ENCODE data around the gene GCNA.
A peak's percentile ranks its signal among the peaks of the same experiment; 100 is the strongest.

Gene GCNA, protein sequence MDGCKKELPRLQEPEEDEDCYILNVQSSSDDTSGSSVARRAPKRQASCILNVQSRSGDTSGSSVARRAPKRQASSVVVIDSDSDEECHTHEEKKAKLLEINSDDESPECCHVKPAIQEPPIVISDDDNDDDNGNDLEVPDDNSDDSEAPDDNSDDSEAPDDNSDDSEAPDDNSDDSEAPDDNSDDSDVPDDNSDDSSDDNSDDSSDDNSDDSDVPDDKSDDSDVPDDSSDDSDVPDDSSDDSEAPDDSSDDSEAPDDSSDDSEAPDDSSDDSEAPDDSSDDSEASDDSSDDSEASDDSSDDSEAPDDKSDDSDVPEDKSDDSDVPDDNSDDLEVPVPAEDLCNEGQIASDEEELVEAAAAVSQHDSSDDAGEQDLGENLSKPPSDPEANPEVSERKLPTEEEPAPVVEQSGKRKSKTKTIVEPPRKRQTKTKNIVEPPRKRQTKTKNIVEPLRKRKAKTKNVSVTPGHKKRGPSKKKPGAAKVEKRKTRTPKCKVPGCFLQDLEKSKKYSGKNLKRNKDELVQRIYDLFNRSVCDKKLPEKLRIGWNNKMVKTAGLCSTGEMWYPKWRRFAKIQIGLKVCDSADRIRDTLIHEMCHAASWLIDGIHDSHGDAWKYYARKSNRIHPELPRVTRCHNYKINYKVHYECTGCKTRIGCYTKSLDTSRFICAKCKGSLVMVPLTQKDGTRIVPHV

DNA sequence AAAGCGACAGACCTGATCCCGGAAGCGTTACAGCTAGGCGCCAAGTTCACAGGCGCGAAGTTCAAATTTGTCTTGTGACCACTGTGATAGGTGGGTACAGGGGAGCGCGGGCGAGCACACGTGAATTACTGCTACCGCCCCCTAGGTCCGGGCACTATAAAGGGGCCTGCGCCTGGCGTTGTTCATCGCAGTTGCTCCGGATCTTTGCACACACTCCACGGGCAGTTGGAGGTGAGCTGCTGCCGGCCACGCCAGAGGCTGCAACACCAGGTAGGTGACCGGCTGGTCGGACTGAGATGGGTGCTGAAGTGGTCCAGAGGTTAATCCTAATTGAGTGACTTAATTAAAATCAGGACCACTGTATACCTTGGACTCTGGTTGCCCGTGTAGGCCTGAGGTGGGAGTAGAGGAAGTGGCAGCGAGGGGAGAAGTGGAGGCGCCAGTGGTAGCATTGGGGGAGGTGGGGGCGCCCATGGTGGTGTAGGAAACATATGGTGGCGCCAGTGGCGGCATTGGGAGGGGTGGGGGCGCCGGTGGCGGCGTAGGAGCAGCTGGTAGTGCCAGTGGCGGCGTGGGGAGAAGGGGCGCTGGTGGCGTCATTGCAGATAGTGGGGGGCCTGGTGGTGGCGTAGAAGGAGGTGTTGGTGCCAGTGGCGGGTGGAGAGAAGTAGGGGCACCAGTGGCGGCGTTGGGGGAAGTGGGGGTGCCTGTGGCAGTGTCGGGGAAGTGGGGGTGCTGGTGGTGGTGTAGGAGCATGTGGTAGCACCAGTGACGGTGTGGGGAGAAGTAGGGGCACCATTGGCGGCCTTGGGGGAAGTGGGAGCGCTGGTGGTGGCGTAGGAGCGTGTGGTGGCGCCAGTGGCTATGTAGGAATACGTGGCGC lies at the start of gene GCNA:
Gene GCNA, plus strand, starts transcription at position 185 of the 883 bp plus-strand sequence. CDS start 2,385 bp downstream, outside the sequence.
- no peak for DNase-seq

DNA sequence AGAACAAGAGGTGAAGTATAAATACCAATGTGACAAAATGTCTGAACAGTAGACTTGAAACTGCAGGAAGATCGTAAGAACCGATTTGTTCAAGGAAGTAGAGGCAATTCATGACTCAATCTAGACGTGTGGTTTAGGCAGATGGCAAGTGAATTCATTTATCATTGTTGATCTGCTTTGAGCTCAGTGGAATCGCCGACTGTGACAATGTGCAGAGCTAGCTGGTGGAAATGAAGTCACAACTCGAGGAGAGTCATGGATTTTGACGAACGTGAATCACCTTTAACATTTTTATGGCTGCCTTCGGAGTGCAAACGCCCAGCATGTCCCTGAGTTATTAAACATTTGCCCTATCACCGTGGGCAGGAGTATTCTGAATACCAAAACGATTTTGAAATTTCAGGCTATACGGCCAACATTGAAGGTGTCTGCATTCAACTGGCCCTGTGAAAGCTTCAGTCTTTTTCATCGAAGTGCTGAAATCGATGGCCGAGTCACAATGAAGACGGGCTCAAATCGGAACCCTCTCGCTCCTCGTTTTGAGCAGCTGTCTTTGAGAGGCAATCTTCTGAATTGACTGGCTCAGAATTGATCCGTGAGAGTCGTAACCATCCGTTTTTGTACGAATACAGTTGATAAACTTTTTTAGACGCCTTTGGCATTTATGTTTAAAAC lies 46.0 kb upstream of the GCNA start:
- no peak for DNase-seq

GRCh38 chrX:71532753-71533425 lies 45.3 kb upstream of the GCNA start, which contains the start of gene OGT:
Gene OGT, plus strand, starts transcription at chrX:71533104. Its CDS starts 196 bp downstream, at chrX:71533300.
- DNase-seq, result peak; percentile 85

GRCh38 chrX:71533516-71533850 lies 44.8 kb upstream of the GCNA start:
- DNase-seq, result no peak

DNA sequence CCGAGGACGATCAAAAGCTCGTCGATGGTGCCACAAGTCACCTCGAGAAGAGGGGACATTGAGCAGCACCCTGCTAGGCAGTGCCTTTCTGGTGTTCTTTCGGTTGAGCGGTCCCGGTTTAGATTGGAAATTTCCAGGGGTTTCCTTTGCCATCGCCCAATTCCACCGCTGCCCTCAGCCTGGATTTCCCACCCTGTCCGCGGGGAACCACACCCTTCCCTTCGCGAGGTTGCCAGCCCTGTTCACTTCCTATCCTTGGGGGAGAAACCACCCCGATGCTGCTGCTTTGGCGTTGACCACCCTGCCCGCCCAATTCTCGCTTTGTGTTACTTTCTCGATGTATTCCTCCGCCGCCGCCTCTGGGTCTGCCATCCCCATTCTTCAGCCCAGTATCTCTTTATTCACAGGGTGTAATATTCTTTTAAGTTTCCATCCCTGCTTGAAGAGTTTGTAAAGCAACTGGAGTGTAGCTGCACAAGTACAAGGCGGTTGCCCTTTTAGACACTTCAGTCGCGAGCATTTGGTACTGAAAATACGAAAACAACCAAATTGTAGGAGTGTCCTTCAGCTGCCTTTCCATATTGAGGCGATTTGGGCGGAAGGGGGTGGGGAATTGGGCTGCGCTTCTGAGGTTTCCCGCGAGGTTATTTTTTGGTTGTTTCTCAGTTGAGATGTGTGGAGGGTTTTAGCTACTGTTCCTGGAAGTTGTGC lies 44.2 kb upstream of the GCNA start:
- peak; percentile 28 for DNase-seq

DNA sequence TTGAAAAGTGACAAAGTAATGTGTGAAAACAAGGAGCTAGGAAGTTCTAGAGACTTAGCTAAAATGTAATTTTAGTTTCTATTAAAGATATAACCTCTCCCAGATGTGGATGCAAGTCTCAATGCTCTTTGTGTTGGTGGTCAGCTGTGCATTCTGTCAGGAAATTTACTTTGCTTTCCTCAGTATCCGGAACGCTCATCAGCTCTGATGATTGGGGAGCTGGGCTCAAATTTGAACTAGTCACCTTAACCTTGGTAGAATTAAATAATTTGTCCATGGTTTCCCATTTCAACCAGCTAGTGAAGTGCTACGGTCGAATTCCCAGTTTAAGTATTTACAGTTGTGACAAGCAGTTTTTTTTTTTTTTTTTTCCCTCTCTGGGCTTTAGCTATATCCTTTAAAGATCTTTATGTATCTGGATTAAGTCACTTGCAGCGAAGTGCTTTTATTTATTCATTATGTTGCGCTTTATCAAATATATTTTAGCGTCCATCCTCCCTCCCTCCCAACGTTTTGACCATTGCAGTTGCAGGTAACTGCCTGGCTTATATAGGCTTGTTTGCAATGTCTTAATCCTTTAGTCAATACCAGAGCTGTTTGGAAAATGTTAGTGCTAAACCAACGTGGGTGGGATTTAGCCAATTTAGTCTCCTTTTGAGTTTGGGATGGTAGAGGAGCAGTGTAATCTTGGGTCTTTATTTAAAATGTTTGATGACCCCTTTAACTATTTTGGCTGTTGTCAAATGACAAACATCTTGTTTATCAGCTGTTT lies 43.3 kb upstream of the GCNA start:
- DNase-seq, result no peak

- DNase-seq, result no peak
Measured at GRCh38 chrX:71536285-71536684, 42.0 kb upstream of the GCNA start.

DNA sequence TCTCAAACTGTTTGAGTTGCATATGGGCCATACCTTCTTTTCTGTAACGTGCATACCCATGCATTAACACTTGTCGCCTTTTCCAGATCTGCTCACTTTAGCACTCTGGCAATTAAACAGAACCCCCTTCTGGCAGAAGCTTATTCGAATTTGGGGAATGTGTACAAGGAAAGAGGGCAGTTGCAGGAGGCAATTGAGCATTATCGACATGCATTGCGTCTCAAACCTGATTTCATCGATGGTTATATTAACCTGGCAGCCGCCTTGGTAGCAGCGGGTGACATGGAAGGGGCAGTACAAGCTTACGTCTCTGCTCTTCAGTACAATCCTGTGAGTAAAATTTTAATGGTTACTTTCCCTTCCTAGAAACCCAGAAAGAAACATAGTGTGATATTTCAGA lies 40.5 kb upstream of the GCNA start:
- DNase-seq, result no peak

GRCh38 chrX:71540801-71541200 lies 37.4 kb upstream of the GCNA start:
- DNase-seq, result no peak

- peak; percentile 69 for DNase-seq
Measured at GRCh38 chrX:71541210-71542022, 36.8 kb upstream of the GCNA start.

DNA sequence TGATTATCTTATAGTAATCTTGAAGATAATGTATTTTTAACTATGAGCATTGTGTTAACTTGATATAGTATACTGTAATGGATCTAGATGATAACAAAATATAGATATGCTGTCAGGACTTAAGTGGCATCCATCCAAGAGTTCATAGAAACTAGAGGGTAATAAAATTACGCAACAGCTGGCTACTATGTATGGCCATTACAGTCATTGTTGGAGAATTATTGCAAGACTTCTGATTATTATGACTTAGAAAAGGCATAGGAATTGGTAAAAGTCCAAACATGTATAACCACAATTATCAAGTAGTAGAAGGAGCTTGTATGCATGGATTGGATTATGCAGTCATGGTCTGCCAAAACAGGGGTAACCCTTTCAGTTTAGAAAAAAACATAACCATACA lies 35.8 kb upstream of the GCNA start:
- peak; percentile 44 for DNase-seq

DNA sequence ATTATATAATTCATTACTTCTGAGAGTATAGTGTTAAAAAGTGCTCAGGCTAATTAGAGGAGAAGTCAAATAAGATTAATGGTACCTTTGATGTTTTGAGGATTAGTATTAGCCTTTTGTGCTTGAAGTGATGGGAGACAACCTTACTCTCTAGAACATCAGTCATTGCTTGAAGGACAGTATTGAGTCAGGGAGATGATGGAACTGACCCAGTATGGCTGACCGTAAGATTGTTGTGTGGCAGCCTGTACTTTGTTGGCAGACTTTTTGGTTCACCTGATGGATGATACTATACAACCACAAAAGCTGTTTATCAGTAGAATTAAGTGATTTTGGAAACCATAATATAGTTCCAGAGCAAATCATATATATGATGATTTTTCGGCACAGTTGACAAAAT lies 35.4 kb upstream of the GCNA start:
- no peak for DNase-seq

GRCh38 chrX:71543316-71543715 lies 34.9 kb upstream of the GCNA start:
- peak; percentile 80 for DNase-seq

- no peak for DNase-seq
Measured at GRCh38 chrX:71545364-71545763, 32.9 kb upstream of the GCNA start.

- DNase-seq, result no peak
Measured at GRCh38 chrX:71546879-71547278, 31.4 kb upstream of the GCNA start.

GRCh38 chrX:71547339-71547738 lies 30.9 kb upstream of the GCNA start:
- no peak for DNase-seq

GRCh38 chrX:71549986-71550385 lies 28.3 kb upstream of the GCNA start:
- no peak for DNase-seq

- DNase-seq, result no peak
Measured at GRCh38 chrX:71550578-71550977, 27.7 kb upstream of the GCNA start.

- no peak for DNase-seq
Measured at GRCh38 chrX:71556036-71556435, 22.2 kb upstream of the GCNA start.

- DNase-seq, result no peak
Measured at GRCh38 chrX:71558920-71559319, 19.3 kb upstream of the GCNA start.

Data from NCI-H226 (cell line).